BJ (cell line): ENCODE data around the gene LIN28A. TPM values are rescaled to one million over a fixed set of nuclear protein-coding genes. Genes with fewer than 3 reads are reported as not detected.

Source experiments
- CTCF ChIA-PET: fragments of 350-600 bp; formaldehyde crosslinking; extraction: SDS; loops from one replicate; lab custom pipeline; 2021; ENCODE audit warnings: antibody characterized with exemption, inconsistent platforms; lab: Yijun Ruan, JAX
- POLR2A ChIA-PET: fragments of 300-600 bp; sonication (Branson Sonifier 250); formaldehyde crosslinking; extraction: SDS; loops from one replicate; lab custom pipeline; 2021; ENCODE audit warnings: antibody characterized with exemption; lab: Charles Lee
- DNase-seq: peaks from one replicate; pipeline ENCODE4 v3.0.0-alpha.2; 2011; ENCODE audit warnings: low read depth
- H3K27me3 ChIP-seq: 2 replicates; pipeline ENCODE4 v1.6.0; 2011; ENCODE audit warnings: low read length; ENCODE audit not compliant: control insufficient read depth, insufficient read depth
- H3K36me3 ChIP-seq: 2 replicates; pipeline ENCODE4 v1.5.1; 2011; ENCODE audit warnings: low read length; ENCODE audit not compliant: control insufficient read depth, insufficient read depth
- H3K4me3 ChIP-seq: 2 replicates; pipeline ENCODE4 v1.5.1; 2011; ENCODE audit warnings: low read depth, mild to moderate bottlenecking, control low read depth, low read length
- CTCF ChIP-seq: IDR thresholded peaks from 2 replicates; pipeline ENCODE4 v1.5.1; 2011; ENCODE audit warnings: low read depth, mild to moderate bottlenecking, control low read depth, inconsistent platforms, low read length, moderate library complexity; ENCODE audit not compliant: insufficient read depth
- polyA plus RNA-seq: library from polyadenylated mRNA; depleted of rRNA; stranded (reverse); fragments of >200 nt; gene quantifications from 2 replicates; pipeline ENCODE4 v1.2.3, GENCODE V29; 2011

The LIN28A gene
- polyA plus RNA-seq, 1 experiment: not detected

- TF ChIP-seq CTCF: no peak
- DNase-seq: no peak
- ChIA-PET POLR2A (no interaction called here), CTCF (interaction anchor here (0.7 to 1.9 kb wide), 6 partner anchors 9 to 96 kb away, joined by 3 to 12 read pairs (median 7); no protein-coding TSS in a partner anchor)
- Histone ChIP-seq H3K27me3 (no peaks in the 10 kb centered on the region), H3K4me3 (no peak overlapping the region), H3K36me3 (peaks cover 25% of the 10 kb centered on the region)
Observed at GRCh38 chr1:26469558-26469957, 58.9 kb downstream of the LIN28A start.

- Histone ChIP-seq H3K4me3 (peak overlapping the region; percentile 86), H3K27me3 (no peaks in the 10 kb centered on the region), H3K36me3 (peaks cover 20% of the 10 kb centered on the region)
- CTCF ChIA-PET: interaction anchor here (0.6 to 2.4 kb wide), 10 partner anchors 9 to 301 kb away, joined by 3 to 13 read pairs (median 4); no protein-coding TSS in a partner anchor
- no peak for DNase-seq
- no peak for TF ChIP-seq CTCF
- POLR2A ChIA-PET: interaction anchor here (0.7 kb wide), 1 partner anchor 369 kb away, joined by 17 read pairs; no protein-coding TSS in a partner anchor
Observed at GRCh38 chr1:26470878-26471497, 60.4 kb downstream of the LIN28A start.

GRCh38 chr1:26471498-26472319 is 61.1 kb downstream of the LIN28A start:
- Histone ChIP-seq H3K36me3 (peaks cover 17% of the 10 kb centered on the region), H3K4me3 (peak overlapping the region; percentile 86), H3K27me3 (no peaks in the 10 kb centered on the region)
- TF ChIP-seq CTCF: no peak
- POLR2A ChIA-PET: no interaction called here
- peak; percentile 16 for DNase-seq
- CTCF ChIA-PET: interaction anchor here (0.5 to 2.4 kb wide), 7 partner anchors 10 to 240 kb away, joined by 3 to 13 read pairs (median 3); no protein-coding TSS in a partner anchor

- CTCF ChIA-PET: interaction anchor here (0.5 to 2.4 kb wide), 5 partner anchors 21 to 241 kb away, joined by 3 to 13 read pairs (median 3); no protein-coding TSS in a partner anchor
- Histone ChIP-seq H3K27me3 (no peaks in the 10 kb centered on the region), H3K36me3 (peaks cover 15% of the 10 kb centered on the region), H3K4me3 (peak within 1 kb of the TSS; percentile 86)
- POLR2A ChIA-PET: interaction anchor here (0.7 kb wide), 1 partner anchor 103 kb away, joined by 3 read pairs; no protein-coding TSS in a partner anchor
- TF ChIP-seq CTCF: no peak
- peak; percentile 31 for DNase-seq
Observed at GRCh38 chr1:26472320-26472900, 61.8 kb downstream of the LIN28A start, which contains the start of gene HMGN2. Gene HMGN2 (plus strand): TSS chr1:26472440. CDS start chr1:26472613, 173 bp downstream.
